ENCODE results near the gene CACYBP. TPM values are rescaled to one million over a fixed set of nuclear protein-coding genes. Genes with fewer than 3 reads are reported as not detected.

The CACYBP gene
- polyA plus RNA-seq (2011; rRNA removed) (53.8 and 71.2 TPM in 2 replicates), polyA minus RNA-seq (2011; rRNA and poly(A)+ RNA removed) (8.5 and 11.8 TPM in 2 replicates)

GRCh38 chr1:174999936-175000696 is at the start of gene CACYBP:
TSS of gene CACYBP (plus strand) at chr1:174999947. CDS start at chr1:175000181, 234 bp downstream.
- peak within 1 kb of the TSS; percentile 99 for H3K27ac ChIP-seq (ENCODE audit: low read depth, low read length)
- no peak for DNase-seq (ENCODE audit: low read depth, low spot score)
- H3K4me3 ChIP-seq (ENCODE audit: low read depth, low read length) = peak within 1 kb of the TSS; percentile 84
- no peaks in the 10 kb centered on the region for H3K27me3 ChIP-seq (ENCODE audit: control insufficient read depth, insufficient read depth, low read length)
- POLR2A ChIA-PET = interaction anchor here (0.6 to 2.7 kb wide), 11 partner anchors 11 to 1133 kb away, joined by 3 to 35 read pairs (median 5); partner anchors contain the start of gene MRPS14
- CTCF ChIA-PET = interaction anchor here (0.6 to 3.3 kb wide), 3 partner anchors 30 to 827 kb away, joined by 3 to 17 read pairs (median 3); no protein-coding TSS in a partner anchor
- no peaks in the 10 kb centered on the region for H3K9me3 ChIP-seq (ENCODE audit: control insufficient read depth, insufficient read depth, low read length)
- TF ChIP-seq CTCF (IDR thresholded peaks at IDR 0.05; ENCODE audit: low read depth, low read length) = 0 out of 2 replicates have a peak, but pooled peaks have one; percentile 2

- no peak overlapping the region for H3K27ac ChIP-seq (ENCODE audit: low read depth, low read length)
- H3K9me3 ChIP-seq (ENCODE audit: control insufficient read depth, insufficient read depth, low read length) = no peaks in the 10 kb centered on the region
- ChIA-PET POLR2A (no interaction called here), CTCF (interaction anchor here (1.1 kb wide), 1 partner anchor 28 kb away, joined by 3 read pairs; no protein-coding TSS in a partner anchor)
- no peaks in the 10 kb centered on the region for H3K27me3 ChIP-seq (ENCODE audit: control insufficient read depth, insufficient read depth, low read length)
- no peak overlapping the region for H3K4me3 ChIP-seq (ENCODE audit: low read depth, low read length)
- TF ChIP-seq CTCF (IDR thresholded peaks at IDR 0.05; ENCODE audit: low read depth, low read length) = no peak
- no peak for DNase-seq (ENCODE audit: low read depth, low spot score)
Observed at GRCh38 chr1:174953285-174954072, 46.3 kb upstream of the CACYBP start.

GRCh38 chr1:174954073-174954460 is 45.7 kb upstream of the CACYBP start:
- H3K27ac ChIP-seq (ENCODE audit: low read depth, low read length) = no peak overlapping the region
- no peak for TF ChIP-seq CTCF (IDR thresholded peaks at IDR 0.05; ENCODE audit: low read depth, low read length)
- H3K27me3 ChIP-seq (ENCODE audit: control insufficient read depth, insufficient read depth, low read length) = no peaks in the 10 kb centered on the region
- ChIA-PET POLR2A (no interaction called here), CTCF (no interaction called here)
- no peaks in the 10 kb centered on the region for H3K9me3 ChIP-seq (ENCODE audit: control insufficient read depth, insufficient read depth, low read length)
- no peak for DNase-seq (ENCODE audit: low read depth, low spot score)
- H3K4me3 ChIP-seq (ENCODE audit: low read depth, low read length) = no peak overlapping the region

- Histone ChIP-seq H3K27me3 (ENCODE audit: control insufficient read depth, insufficient read depth, low read length) (no peaks in the 10 kb centered on the region), H3K4me3 (ENCODE audit: low read depth, low read length) (no peak overlapping the region), H3K9me3 (ENCODE audit: control insufficient read depth, insufficient read depth, low read length) (no peaks in the 10 kb centered on the region), H3K27ac (ENCODE audit: low read depth, low read length) (no peak overlapping the region)
- DNase-seq (ENCODE audit: low read depth, low spot score) = no peak
- ChIA-PET CTCF (no interaction called here), POLR2A (no interaction called here)
- no peak for TF ChIP-seq CTCF (IDR thresholded peaks at IDR 0.05; ENCODE audit: low read depth, low read length)
Observed at GRCh38 chr1:174954671-174955669, 44.8 kb upstream of the CACYBP start.
